GM23338 (cell line): ENCODE data around the gene COL16A1. TPM values are rescaled to one million over a fixed set of nuclear protein-coding genes. Genes with fewer than 3 reads are reported as not detected.

ENCODE experiments used
- ATAC-seq: fragments of 200-7000 bp; cut with Tn5 transposase; 3 replicates; pipeline ENCODE4 v1.9.1; 2020
- DNase-seq: peaks from one replicate; pipeline ENCODE4 v3.0.0-alpha.2; 2015; ENCODE audit warnings: low spot score
- H2AFZ ChIP-seq: fragments of 200-600 bp; sonication (generic); 2 replicates; pipeline ENCODE4 v1.8.0; 2016; ENCODE audit warnings: antibody characterized with exemption, mild to moderate bottlenecking, moderate library complexity
- H3F3A ChIP-seq: fragments of 200-600 bp; sonication (generic); replicated peaks from 2 replicates; pipeline ENCODE4 v1.8.0; 2017; ENCODE audit warnings: antibody characterized with exemption, mixed run types, low read depth
- H3K27ac ChIP-seq: fragments of 200-600 bp; sonication (generic); 2 replicates; pipeline ENCODE4 v1.6.1; 2016; ENCODE audit warnings: low read depth
- H3K27me3 ChIP-seq: fragments of 200-600 bp; sonication (generic); 2 replicates; pipeline ENCODE4 v1.8.0; 2016; ENCODE audit warnings: mild to moderate bottlenecking, mixed run types, moderate library complexity; ENCODE audit not compliant: insufficient read depth
- H3K36me3 ChIP-seq: fragments of 200-600 bp; sonication (generic); 2 replicates; pipeline ENCODE4 v1.8.0; 2016; ENCODE audit warnings: mild to moderate bottlenecking; ENCODE audit not compliant: insufficient read depth
- H3K4me1 ChIP-seq: fragments of 200-600 bp; sonication (generic); 2 replicates; pipeline ENCODE4 v1.8.0; 2016; ENCODE audit warnings: mild to moderate bottlenecking, moderate library complexity; ENCODE audit not compliant: insufficient read depth
- H3K4me2 ChIP-seq: fragments of 200-600 bp; sonication (generic); 2 replicates; pipeline ENCODE4 v1.7.1; 2017; ENCODE audit warnings: mixed run types
- H3K4me3 ChIP-seq: fragments of 200-600 bp; sonication (generic); 2 replicates; pipeline ENCODE4 v1.6.1; 2016; ENCODE audit warnings: mixed run types
- H3K79me2 ChIP-seq: fragments of 200-600 bp; sonication (generic); replicated peaks from 2 replicates; pipeline ENCODE4 v1.8.0; 2017; ENCODE audit warnings: mild to moderate bottlenecking; ENCODE audit not compliant: insufficient read depth
- H3K9me2 ChIP-seq: fragments of 200-600 bp; sonication (generic); 2 replicates; pipeline ENCODE4 v1.8.0; 2017; ENCODE audit not compliant: insufficient read depth
- H4K20me1 ChIP-seq: fragments of 200-600 bp; sonication (generic); replicated peaks from 2 replicates; pipeline ENCODE4 v1.8.0; 2017; ENCODE audit warnings: mild to moderate bottlenecking; ENCODE audit not compliant: insufficient read depth
- H3K27ac Mint-ChIP-seq: 2 replicates; pipeline ENCODE4 v1.8.0; 2020; ENCODE audit warnings: inconsistent platforms, mild to moderate bottlenecking, moderate library complexity, mixed read lengths
- H3K27me3 Mint-ChIP-seq: 3 replicates; pipeline ENCODE4 v1.8.0; 2022; ENCODE audit warnings: low read depth, mild to moderate bottlenecking, moderate library complexity, mixed read lengths, inconsistent platforms; ENCODE audit not compliant: insufficient read depth, poor library complexity
- H3K36me3 Mint-ChIP-seq: 3 replicates; pipeline ENCODE4 v1.8.0; 2021; ENCODE audit warnings: low read depth, mild to moderate bottlenecking, inconsistent platforms, moderate library complexity, mixed read lengths
- H3K4me1 Mint-ChIP-seq: 3 replicates; pipeline ENCODE4 v1.8.0; 2020; ENCODE audit warnings: mild to moderate bottlenecking, inconsistent platforms, mixed read lengths
- H3K4me3 Mint-ChIP-seq: 3 replicates; pipeline ENCODE4 v1.8.0; 2021; ENCODE audit warnings: moderate library complexity, mild to moderate bottlenecking, inconsistent platforms, mixed read lengths
- H3K9me3 Mint-ChIP-seq: 3 replicates; pipeline ENCODE4 v1.8.0; 2020; ENCODE audit warnings: moderate library complexity, mild to moderate bottlenecking, inconsistent platforms, mixed read lengths
- CREB1 ChIP-seq: fragments of 250-450 bp; sonication (Bioruptor Pico); IDR thresholded peaks from 2 replicates; pipeline ENCODE4 v1.5.0; 2020; ENCODE audit warnings: low read depth, mild to moderate bottlenecking, moderate library complexity
- EZH2 ChIP-seq: fragments of 200-600 bp; sonication (generic); IDR thresholded peaks from one replicate; pipeline ENCODE4 v1.8.0; 2017; ENCODE audit warnings: antibody characterized with exemption, mild to moderate bottlenecking, low read depth; ENCODE audit not compliant: unreplicated experiment
- EZH2phosphoT487 ChIP-seq: fragments of 200-600 bp; sonication (generic); IDR thresholded peaks from one replicate; pipeline ENCODE4 v1.8.1; 2018; ENCODE audit warnings: antibody characterized with exemption; ENCODE audit not compliant: unreplicated experiment
- NANOG ChIP-seq: IDR thresholded peaks from 2 replicates; pipeline ENCODE4 v1.6.1; 2016; ENCODE audit warnings: antibody characterized with exemption, borderline replicate concordance
- ZNF331 ChIP-seq: fragments of 250-450 bp; sonication (Bioruptor Pico); IDR thresholded peaks from 2 replicates; pipeline ENCODE4 v1.5.0; 2020; ENCODE audit warnings: low read depth, mild to moderate bottlenecking, moderate library complexity
- polyA plus RNA-seq: library from polyadenylated mRNA; unstranded; fragments of >200 nt; fragmentation: Nextera tagmentation; extraction: Ambion mirVana; gene quantifications from 2 replicates; pipeline ENCODE4 v1.2.1, GENCODE V29; 2016
- total RNA-seq: library from RNA; depleted of rRNA; stranded (reverse); fragments of >200 nt; shearing (Covaris generic); gene quantifications from 2 replicates; pipeline ENCODE4 v1.2.3, GENCODE V29; 2014
- TF ChIP-seq, protein P1 (sequence below): fragments of 250-450 bp; sonication (Bioruptor Pico); IDR thresholded peaks from 2 replicates; pipeline ENCODE4 v1.5.0; 2020; ENCODE audit warnings: mild to moderate bottlenecking, moderate library complexity
- TF ChIP-seq, protein P2 (sequence below): IDR thresholded peaks from 2 replicates; pipeline ENCODE4 v1.6.1; 2016; ENCODE audit warnings: antibody characterized with exemption

The COL16A1 gene
- total and polyA plus RNA-seq, 2 experiments from 2014 or later = 4.2 to 13.2 TPM

DNA sequence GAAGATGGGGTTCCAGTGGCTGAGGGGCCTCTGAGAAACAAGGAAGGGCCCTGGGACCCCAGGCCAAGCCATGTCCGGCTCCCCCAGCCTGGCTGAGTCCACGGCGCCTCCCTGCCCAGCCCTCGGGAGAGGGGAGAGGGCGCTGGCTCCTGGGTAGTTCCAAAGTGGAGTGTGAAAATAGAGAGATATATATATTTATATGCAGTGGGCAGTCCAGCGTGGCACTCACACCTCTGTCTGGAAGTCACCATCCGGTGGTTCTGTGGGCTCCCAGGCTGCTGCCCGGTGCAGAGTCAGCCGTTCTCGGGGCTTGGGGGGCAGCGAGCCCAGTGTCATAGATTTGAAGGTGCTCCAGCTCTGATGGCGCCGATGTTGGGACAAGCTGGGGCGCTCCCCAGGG is 23.4 kb upstream of the COL16A1 start (continued):
- TF ChIP-seq, protein P1, sequence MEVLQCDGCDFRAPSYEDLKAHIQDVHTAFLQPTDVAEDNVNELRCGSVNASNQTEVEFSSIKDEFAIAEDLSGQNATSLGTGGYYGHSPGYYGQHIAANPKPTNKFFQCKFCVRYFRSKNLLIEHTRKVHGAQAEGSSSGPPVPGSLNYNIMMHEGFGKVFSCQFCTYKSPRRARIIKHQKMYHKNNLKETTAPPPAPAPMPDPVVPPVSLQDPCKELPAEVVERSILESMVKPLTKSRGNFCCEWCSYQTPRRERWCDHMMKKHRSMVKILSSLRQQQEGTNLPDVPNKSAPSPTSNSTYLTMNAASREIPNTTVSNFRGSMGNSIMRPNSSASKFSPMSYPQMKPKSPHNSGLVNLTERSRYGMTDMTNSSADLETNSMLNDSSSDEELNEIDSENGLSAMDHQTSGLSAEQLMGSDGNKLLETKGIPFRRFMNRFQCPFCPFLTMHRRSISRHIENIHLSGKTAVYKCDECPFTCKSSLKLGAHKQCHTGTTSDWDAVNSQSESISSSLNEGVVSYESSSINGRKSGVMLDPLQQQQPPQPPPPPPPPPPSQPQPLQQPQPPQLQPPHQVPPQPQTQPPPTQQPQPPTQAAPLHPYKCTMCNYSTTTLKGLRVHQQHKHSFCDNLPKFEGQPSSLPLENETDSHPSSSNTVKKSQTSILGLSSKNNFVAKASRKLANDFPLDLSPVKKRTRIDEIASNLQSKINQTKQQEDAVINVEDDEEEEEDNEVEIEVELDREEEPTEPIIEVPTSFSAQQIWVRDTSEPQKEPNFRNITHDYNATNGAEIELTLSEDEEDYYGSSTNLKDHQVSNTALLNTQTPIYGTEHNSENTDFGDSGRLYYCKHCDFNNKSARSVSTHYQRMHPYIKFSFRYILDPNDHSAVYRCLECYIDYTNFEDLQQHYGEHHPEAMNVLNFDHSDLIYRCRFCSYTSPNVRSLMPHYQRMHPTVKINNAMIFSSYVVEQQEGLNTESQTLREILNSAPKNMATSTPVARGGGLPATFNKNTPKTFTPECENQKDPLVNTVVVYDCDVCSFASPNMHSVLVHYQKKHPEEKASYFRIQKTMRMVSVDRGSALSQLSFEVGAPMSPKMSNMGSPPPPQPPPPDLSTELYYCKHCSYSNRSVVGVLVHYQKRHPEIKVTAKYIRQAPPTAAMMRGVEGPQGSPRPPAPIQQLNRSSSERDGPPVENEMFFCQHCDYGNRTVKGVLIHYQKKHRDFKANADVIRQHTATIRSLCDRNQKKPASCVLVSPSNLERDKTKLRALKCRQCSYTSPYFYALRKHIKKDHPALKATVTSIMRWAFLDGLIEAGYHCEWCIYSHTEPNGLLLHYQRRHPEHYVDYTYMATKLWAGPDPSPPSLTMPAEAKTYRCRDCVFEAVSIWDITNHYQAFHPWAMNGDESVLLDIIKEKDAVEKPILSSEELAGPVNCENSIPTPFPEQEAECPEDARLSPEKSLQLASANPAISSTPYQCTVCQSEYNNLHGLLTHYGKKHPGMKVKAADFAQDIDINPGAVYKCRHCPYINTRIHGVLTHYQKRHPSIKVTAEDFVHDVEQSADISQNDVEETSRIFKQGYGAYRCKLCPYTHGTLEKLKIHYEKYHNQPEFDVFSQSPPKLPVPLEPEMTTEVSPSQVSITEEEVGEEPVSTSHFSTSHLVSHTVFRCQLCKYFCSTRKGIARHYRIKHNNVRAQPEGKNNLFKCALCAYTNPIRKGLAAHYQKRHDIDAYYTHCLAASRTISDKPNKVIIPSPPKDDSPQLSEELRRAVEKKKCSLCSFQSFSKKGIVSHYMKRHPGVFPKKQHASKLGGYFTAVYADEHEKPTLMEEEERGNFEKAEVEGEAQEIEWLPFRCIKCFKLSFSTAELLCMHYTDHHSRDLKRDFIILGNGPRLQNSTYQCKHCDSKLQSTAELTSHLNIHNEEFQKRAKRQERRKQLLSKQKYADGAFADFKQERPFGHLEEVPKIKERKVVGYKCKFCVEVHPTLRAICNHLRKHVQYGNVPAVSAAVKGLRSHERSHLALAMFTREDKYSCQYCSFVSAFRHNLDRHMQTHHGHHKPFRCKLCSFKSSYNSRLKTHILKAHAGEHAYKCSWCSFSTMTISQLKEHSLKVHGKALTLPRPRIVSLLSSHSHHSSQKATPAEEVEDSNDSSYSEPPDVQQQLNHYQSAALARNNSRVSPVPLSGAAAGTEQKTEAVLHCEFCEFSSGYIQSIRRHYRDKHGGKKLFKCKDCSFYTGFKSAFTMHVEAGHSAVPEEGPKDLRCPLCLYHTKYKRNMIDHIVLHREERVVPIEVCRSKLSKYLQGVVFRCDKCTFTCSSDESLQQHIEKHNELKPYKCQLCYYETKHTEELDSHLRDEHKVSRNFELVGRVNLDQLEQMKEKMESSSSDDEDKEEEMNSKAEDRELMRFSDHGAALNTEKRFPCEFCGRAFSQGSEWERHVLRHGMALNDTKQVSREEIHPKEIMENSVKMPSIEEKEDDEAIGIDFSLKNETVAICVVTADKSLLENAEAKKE (CRISPR knock-in tag) = no peak

DNA sequence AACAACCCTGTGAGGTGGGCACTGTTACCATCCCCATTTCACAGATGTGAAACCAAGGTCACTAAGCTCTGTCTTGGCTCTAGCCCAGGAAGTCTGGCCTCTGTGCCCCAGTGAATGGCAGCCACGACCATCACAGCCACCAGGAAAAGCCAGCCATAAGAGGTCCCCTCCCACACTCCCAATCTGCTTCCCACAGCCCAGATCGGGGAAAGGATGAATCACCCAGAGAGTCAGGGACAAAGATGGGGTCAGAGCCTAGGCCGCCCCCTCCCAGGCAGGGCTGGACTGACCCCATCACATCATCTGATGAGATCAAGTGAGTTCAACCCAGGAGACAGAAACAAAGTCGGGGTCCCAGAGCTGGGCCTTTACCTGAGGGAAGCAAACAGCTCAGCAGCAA is 22.9 kb upstream of the COL16A1 start:
- Histone ChIP-seq H3K27me3 (no peaks in the 10 kb centered on the region), H3F3A (0 out of 2 replicates have a peak, but pooled peaks cover 5% of the 10 kb centered on the region), H2AFZ (no peak overlapping the region), H3K36me3 (no peaks in the 10 kb centered on the region), H3K9me2 (no peaks in the 10 kb centered on the region), H3K4me1 (no peaks in the 10 kb centered on the region; the same call in 1 of the 2 replicates), H3K4me2 (no peak overlapping the region), H3K4me3 (no peak overlapping the region), H3K27ac (no peak overlapping the region), H3K79me2 (no peaks in the 10 kb centered on the region), H4K20me1 (no peaks in the 10 kb centered on the region; the same call in 1 of the 2 replicates)
- TF ChIP-seq NANOG = no peak
- TF ChIP-seq CREB1 = no peak
- TF ChIP-seq EZH2phosphoT487 = no peak
- TF ChIP-seq, protein P2, sequence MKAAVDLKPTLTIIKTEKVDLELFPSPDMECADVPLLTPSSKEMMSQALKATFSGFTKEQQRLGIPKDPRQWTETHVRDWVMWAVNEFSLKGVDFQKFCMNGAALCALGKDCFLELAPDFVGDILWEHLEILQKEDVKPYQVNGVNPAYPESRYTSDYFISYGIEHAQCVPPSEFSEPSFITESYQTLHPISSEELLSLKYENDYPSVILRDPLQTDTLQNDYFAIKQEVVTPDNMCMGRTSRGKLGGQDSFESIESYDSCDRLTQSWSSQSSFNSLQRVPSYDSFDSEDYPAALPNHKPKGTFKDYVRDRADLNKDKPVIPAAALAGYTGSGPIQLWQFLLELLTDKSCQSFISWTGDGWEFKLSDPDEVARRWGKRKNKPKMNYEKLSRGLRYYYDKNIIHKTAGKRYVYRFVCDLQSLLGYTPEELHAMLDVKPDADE = no peak
- TF ChIP-seq EZH2 = no peak
- no peak for TF ChIP-seq ZNF331 (CRISPR knock-in tag)
- no peaks in the 10 kb centered on the region; the same call in 2 of the 3 replicates for H3K36me3 Mint-ChIP-seq
- H3K27ac Mint-ChIP-seq = no peak overlapping the region
- peaks cover 10% of the 10 kb centered on the region for H3K4me1 Mint-ChIP-seq
- H3K4me3 Mint-ChIP-seq = no peak overlapping the region
- no peaks in the 10 kb centered on the region for H3K9me3 Mint-ChIP-seq
- H3K27me3 Mint-ChIP-seq = peaks cover 1% of the 10 kb centered on the region
- no peak for ATAC-seq
- no peak for DNase-seq
